HCT116 (cell line): ENCODE results near the gene RASAL2. TPM values are rescaled to one million over a fixed set of nuclear protein-coding genes. Genes with fewer than 3 reads are reported as not detected.

Experiments
- ATAC-seq: fragments of 200-7000 bp; cut with Tn5 transposase; 2 replicates; pipeline ENCODE4 v1.9.1; 2020; ENCODE audit warnings: mild to moderate bottlenecking, moderate library complexity
- BruUV-seq: library from RNA; stranded (reverse); fragments of 400-500 nt; replicated peaks from 2 replicates; lab custom pipeline; 2021; lab: Mats Ljungman, UMichigan
- CTCF ChIA-PET: fragments of 300-600 bp; sonication (Branson Sonifier 250); formaldehyde crosslinking; loops from one replicate; lab custom pipeline; 2021; ENCODE audit warnings: antibody characterized with exemption; lab: Charles Lee
- POLR2A ChIA-PET: fragments of 300-600, 350-600 bp; sonication (Branson Sonifier 250); formaldehyde crosslinking; loops from one replicate; lab custom pipeline; 2021; ENCODE audit warnings: antibody characterized with exemption; lab: Charles Lee
- RAD21 ChIA-PET, 2 experiments: fragments of 300-600 bp; sonication (Branson Sonifier 250); formaldehyde crosslinking; loops; one replicate each; lab custom pipeline; 2023; ENCODE audit warnings: low total read pairs in 2 of 2; ENCODE audit not compliant: uncharacterized antibody in 2 of 2, unreplicated experiment in 2 of 2, low non-redundant PET in 1 of 2; lab: Charles Lee
- DNase-seq: peaks from one replicate; pipeline ENCODE4 v3.0.0-alpha.2; 2010; ENCODE audit warnings: low read depth, low spot score
- H2AFZ ChIP-seq: fragments of 200-600 bp; shearing (Covaris generic), sonication (generic); 2 replicates; pipeline ENCODE4 v1.6.1; 2017; ENCODE audit warnings: low read depth, mixed run types, mixed read lengths, antibody characterized with exemption, low read length; ENCODE audit not compliant: poor library complexity, severe bottlenecking
- H3K27ac ChIP-seq: 2 replicates; pipeline ENCODE4 v1.5.1; 2012; ENCODE audit warnings: low read depth, low read length
- H3K27me3 ChIP-seq: fragments of 200-600 bp; sonication (generic); 2 replicates; pipeline ENCODE4 v1.6.1; 2016; ENCODE audit warnings: mixed run types, low read length, mixed read lengths; ENCODE audit not compliant: insufficient read depth
- H3K36me3 ChIP-seq, 2 experiments: fragments of 200-500 bp in 1 of 2; fragments of 200-600 bp in 1 of 2; sonication (Bioruptor generic) in 1 of 2; sonication (generic) in 1 of 2; 2 replicates each; pipeline versions ENCODE4 v1.5.1 to v1.6.1; 2014 to 2016; ENCODE audit warnings: low read length in 2 of 2, inconsistent platforms in 1 of 2, mixed read lengths in 1 of 2, mixed run types in 1 of 2; ENCODE audit not compliant: insufficient read depth in 2 of 2, control insufficient read depth in 1 of 2
- H3K4me1 ChIP-seq, 2 experiments: fragments of 200-600 bp in 1 of 2; sonication (generic) in 1 of 2; 2 replicates each; pipeline versions ENCODE4 v1.5.1 to v1.6.1; 2012 to 2017; ENCODE audit warnings: low read length in 2 of 2, inconsistent platforms in 1 of 2, mild to moderate bottlenecking in 1 of 2, mixed read lengths in 1 of 2, mixed run types in 1 of 2, moderate library complexity in 1 of 2; ENCODE audit not compliant: insufficient read depth in 2 of 2, control insufficient read depth in 1 of 2
- H3K4me2 ChIP-seq: fragments of 200-600 bp; sonication (generic); 2 replicates; pipeline ENCODE4 v1.6.1; 2017; ENCODE audit warnings: mixed run types, low read length, mixed read lengths
- H3K4me3 ChIP-seq, 2 experiments: fragments of 200-600 bp in 1 of 2; sonication (generic) in 1 of 2; replicated peaks in 1 of 2; 2 replicates each; pipeline ENCODE4 v1.5.1; 2011 to 2016; ENCODE audit warnings: low read length in 2 of 2, control low read depth in 1 of 2, low read depth in 1 of 2, mild to moderate bottlenecking in 1 of 2, mixed read lengths in 1 of 2, mixed run types in 1 of 2
- H3K79me2 ChIP-seq: fragments of 200-600 bp; sonication (generic); 2 replicates; pipeline ENCODE4 v1.6.1; 2017; ENCODE audit warnings: mild to moderate bottlenecking, mixed run types, low read length, moderate library complexity, mixed read lengths; ENCODE audit not compliant: insufficient read depth
- H3K9ac ChIP-seq: fragments of 200-600 bp; sonication (generic); 2 replicates; pipeline ENCODE4 v1.6.1; 2016; ENCODE audit warnings: low read length, mixed read lengths
- H3K9me2 ChIP-seq: fragments of 200-600 bp; sonication (generic), shearing (Covaris generic); 2 replicates; pipeline ENCODE4 v1.6.1; 2017; ENCODE audit warnings: mixed run types, mild to moderate bottlenecking, moderate library complexity; ENCODE audit not compliant: insufficient read depth
- H3K9me3 ChIP-seq, 2 experiments: fragments of 200-500 bp in 1 of 2; fragments of 200-600 bp in 1 of 2; sonication (Bioruptor generic) in 1 of 2; sonication (generic) in 1 of 2; 2 replicates each; pipeline ENCODE4 v1.6.1; 2014 to 2017; ENCODE audit warnings: low read length in 2 of 2, mixed read lengths in 2 of 2, inconsistent platforms in 1 of 2, low read depth in 1 of 2, mild to moderate bottlenecking in 1 of 2, mixed run types in 1 of 2, moderate library complexity in 1 of 2; ENCODE audit not compliant: control insufficient read depth in 1 of 2, insufficient read depth in 1 of 2
- H4K20me1 ChIP-seq: fragments of 200-600 bp; sonication (generic), shearing (Covaris generic); 2 replicates; pipeline ENCODE4 v1.6.1; 2017; ENCODE audit warnings: mixed run types, mild to moderate bottlenecking, moderate library complexity; ENCODE audit not compliant: insufficient read depth
- CBX3 ChIP-seq: IDR thresholded peaks from 2 replicates; pipeline ENCODE4 v1.6.1; 2012; ENCODE audit warnings: low read depth
- EGR1 ChIP-seq: IDR thresholded peaks from 2 replicates; pipeline ENCODE4 v1.6.1; 2012; ENCODE audit warnings: low read depth
- ELF1 ChIP-seq: IDR thresholded peaks from 2 replicates; pipeline ENCODE4 v1.6.1; 2012; ENCODE audit warnings: low read depth, borderline replicate concordance
- EZH2phosphoT487 ChIP-seq: fragments of 200-600 bp; IDR thresholded peaks from 2 replicates; pipeline ENCODE4 v1.6.1; 2018; ENCODE audit warnings: antibody characterized with exemption, borderline replicate concordance
- JUND ChIP-seq: IDR thresholded peaks from 2 replicates; pipeline ENCODE4 v1.6.1; 2012
- MAX ChIP-seq: IDR thresholded peaks from 2 replicates; pipeline ENCODE4 v1.6.1; 2012
- RAD21 ChIP-seq: IDR thresholded peaks from 2 replicates; pipeline ENCODE4 v1.6.1; 2012; ENCODE audit warnings: low read depth, mild to moderate bottlenecking
- SIN3A ChIP-seq: IDR thresholded peaks from 2 replicates; pipeline ENCODE4 v1.6.1; 2012; ENCODE audit warnings: low read depth
- SP1 ChIP-seq: IDR thresholded peaks from 2 replicates; pipeline ENCODE4 v1.6.1; 2012; ENCODE audit warnings: low read depth
- SRF ChIP-seq: IDR thresholded peaks from 2 replicates; pipeline ENCODE4 v1.6.1; 2012; ENCODE audit warnings: low read depth
- TCF7L2 ChIP-seq: IDR thresholded peaks from 2 replicates; pipeline ENCODE4 v1.7.0; 2011; ENCODE audit warnings: borderline replicate concordance, inconsistent platforms; ENCODE audit not compliant: insufficient read depth, insufficient read length; ENCODE audit errors: extremely low read depth
- YY1 ChIP-seq: IDR thresholded peaks from 2 replicates; pipeline ENCODE4 v1.6.1; 2011; ENCODE audit warnings: low read length, low read depth, moderate library complexity, mild to moderate bottlenecking; ENCODE audit not compliant: insufficient replicate concordance; ENCODE audit errors: extremely low read depth
- ZNF274 ChIP-seq: fragments of 200-500 bp; sonication (Bioruptor generic); IDR thresholded peaks from 2 replicates; pipeline ENCODE4 v1.6.1; 2014; ENCODE audit warnings: mild to moderate bottlenecking, low read depth, low read length, inconsistent platforms
- intact Hi-C: fragments of 100-400 bp; cut with micrococcal nuclease; formaldehyde crosslinking; loops from 2 replicates; pipeline ENCODE4 v1.10.0; 2022
- total RNA-seq: library from RNA; stranded (reverse); gene quantifications from one replicate; pipeline ENCODE4 v1.2.1, GENCODE V29; 2021; ENCODE audit not compliant: unreplicated experiment
- TF ChIP-seq, protein P1 (sequence below): IDR thresholded peaks from 2 replicates; pipeline ENCODE4 v1.6.1; 2011; ENCODE audit warnings: mild to moderate bottlenecking, low read length, moderate library complexity; ENCODE audit not compliant: insufficient replicate concordance; ENCODE audit errors: extremely low read depth
- TF ChIP-seq, protein P2 (sequence below), 3 experiments: fragments of 200-600 bp in 1 of 3; sonication (generic) in 1 of 3; IDR thresholded peaks in 2 of 3; conservative IDR thresholded peaks in 1 of 3; 2 replicates each; pipeline ENCODE4 v1.5.1; 2012 to 2017; ENCODE audit warnings: low read depth in 2 of 3, low read length in 2 of 3, antibody characterized with exemption in 1 of 3, borderline replicate concordance in 1 of 3, control low read depth in 1 of 3, mild to moderate bottlenecking in 1 of 3, mixed read lengths in 1 of 3, mixed run types in 1 of 3, moderate library complexity in 1 of 3; ENCODE audit not compliant: insufficient read depth in 1 of 3

The RASAL2 gene
- total RNA-seq, 1 experiment from 2014 or later: 11.7 TPM

DNA sequence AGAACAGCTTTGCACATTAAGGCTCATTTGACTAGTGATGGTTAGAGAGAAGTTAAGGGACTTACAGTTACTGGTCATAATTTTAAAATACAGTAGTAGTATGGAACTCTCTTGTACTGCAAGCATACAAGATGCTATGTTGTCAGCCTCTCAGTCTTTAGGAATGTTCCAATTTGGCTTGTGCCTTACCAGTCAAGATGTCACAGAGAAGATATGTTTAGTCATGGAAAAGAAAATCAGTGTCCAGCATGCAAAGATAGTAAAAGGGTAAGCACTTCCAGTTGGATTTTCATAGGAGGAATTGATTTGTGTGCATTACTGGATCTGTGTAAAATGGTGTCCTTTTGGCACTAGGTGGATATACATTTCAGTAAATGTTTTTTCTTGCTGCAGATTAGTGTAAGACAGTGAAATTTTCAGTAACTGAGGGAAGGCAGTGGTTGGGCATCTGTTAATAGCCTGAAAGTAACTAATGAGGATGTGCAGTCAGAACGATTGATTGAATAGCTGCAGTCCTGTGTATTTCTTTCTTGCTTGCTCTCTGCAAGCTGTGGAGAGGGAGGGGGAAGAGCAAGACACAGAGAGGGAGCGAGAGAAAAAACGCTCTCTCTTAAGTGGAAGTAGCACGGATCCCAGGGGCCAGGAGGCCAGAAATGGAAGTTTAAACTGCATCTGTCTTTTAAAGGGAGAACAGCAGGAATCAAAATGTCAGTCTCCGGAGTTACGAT is 294.7 kb downstream of the RASAL2 start:
- intact Hi-C loops: no loop called here
- Histone ChIP-seq H3K79me2 (no peaks in the 10 kb centered on the region), H4K20me1 (no peaks in the 10 kb centered on the region), H3K27ac (no peak overlapping the region), H3K27me3 (no peaks in the 10 kb centered on the region), H3K9ac (no peak overlapping the region), H3K36me3 (no peaks in the 10 kb centered on the region), H3K4me1 (no peaks in the 10 kb centered on the region), H3K4me3 (no peak overlapping the region), H3K4me2 (no peak overlapping the region), H3K9me2 (no peaks in the 10 kb centered on the region), H3K9me3 (no peaks in the 10 kb centered on the region), H2AFZ (no peak overlapping the region)
- DNase-seq: no peak
- ChIA-PET RAD21 (no interaction called here), CTCF (no interaction called here), POLR2A (no interaction called here)
- no peak for TF ChIP-seq ELF1
- no peak for TF ChIP-seq ZNF274
- no peak for TF ChIP-seq TCF7L2
- TF ChIP-seq, protein P1, sequence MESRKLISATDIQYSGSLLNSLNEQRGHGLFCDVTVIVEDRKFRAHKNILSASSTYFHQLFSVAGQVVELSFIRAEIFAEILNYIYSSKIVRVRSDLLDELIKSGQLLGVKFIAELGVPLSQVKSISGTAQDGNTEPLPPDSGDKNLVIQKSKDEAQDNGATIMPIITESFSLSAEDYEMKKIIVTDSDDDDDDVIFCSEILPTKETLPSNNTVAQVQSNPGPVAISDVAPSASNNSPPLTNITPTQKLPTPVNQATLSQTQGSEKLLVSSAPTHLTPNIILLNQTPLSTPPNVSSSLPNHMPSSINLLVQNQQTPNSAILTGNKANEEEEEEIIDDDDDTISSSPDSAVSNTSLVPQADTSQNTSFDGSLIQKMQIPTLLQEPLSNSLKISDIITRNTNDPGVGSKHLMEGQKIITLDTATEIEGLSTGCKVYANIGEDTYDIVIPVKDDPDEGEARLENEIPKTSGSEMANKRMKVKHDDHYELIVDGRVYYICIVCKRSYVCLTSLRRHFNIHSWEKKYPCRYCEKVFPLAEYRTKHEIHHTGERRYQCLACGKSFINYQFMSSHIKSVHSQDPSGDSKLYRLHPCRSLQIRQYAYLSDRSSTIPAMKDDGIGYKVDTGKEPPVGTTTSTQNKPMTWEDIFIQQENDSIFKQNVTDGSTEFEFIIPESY: no peak
- no peak for TF ChIP-seq RAD21
- TF ChIP-seq SP1: no peak
- no peak for TF ChIP-seq CBX3
- TF ChIP-seq SRF: no peak
- TF ChIP-seq EZH2phosphoT487: no peak
- no peak for TF ChIP-seq SIN3A
- TF ChIP-seq YY1: no peak
- no peak for TF ChIP-seq JUND
- TF ChIP-seq, protein P2, sequence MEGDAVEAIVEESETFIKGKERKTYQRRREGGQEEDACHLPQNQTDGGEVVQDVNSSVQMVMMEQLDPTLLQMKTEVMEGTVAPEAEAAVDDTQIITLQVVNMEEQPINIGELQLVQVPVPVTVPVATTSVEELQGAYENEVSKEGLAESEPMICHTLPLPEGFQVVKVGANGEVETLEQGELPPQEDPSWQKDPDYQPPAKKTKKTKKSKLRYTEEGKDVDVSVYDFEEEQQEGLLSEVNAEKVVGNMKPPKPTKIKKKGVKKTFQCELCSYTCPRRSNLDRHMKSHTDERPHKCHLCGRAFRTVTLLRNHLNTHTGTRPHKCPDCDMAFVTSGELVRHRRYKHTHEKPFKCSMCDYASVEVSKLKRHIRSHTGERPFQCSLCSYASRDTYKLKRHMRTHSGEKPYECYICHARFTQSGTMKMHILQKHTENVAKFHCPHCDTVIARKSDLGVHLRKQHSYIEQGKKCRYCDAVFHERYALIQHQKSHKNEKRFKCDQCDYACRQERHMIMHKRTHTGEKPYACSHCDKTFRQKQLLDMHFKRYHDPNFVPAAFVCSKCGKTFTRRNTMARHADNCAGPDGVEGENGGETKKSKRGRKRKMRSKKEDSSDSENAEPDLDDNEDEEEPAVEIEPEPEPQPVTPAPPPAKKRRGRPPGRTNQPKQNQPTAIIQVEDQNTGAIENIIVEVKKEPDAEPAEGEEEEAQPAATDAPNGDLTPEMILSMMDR (IDR thresholded peaks at IDR 0.05 in 2 of 3, conservative IDR thresholded peaks at IDR 0.05 in 1 of 3; ENCODE audit: borderline replicate concordance in 1 of 3, insufficient read depth in 1 of 3, low read depth in 2 of 3, low read length in 2 of 3): no peak
- no peak for TF ChIP-seq EGR1
- no peak for TF ChIP-seq MAX
- no peak for ATAC-seq
- BruUV-seq: no TSS peak
